Prostate gland (tissue), 2 donors: Measurements from ENCODE around the gene CHCHD6. TPM values are rescaled to one million over a fixed set of nuclear protein-coding genes. Genes with fewer than 3 reads are reported as not detected.

Source experiments
- DNase-seq: peaks from one replicate; pipeline ENCODE4 v3.0.0-alpha.2; 2019; ENCODE audit warnings: low spot score
- H3K27ac ChIP-seq, 2 donors: fragments of 200-600 bp; sonication (generic); 2 replicates each; pipeline ENCODE4 v1.5.1; 2017 to 2019
- H3K27me3 ChIP-seq: fragments of 200-600 bp; sonication (generic); replicated peaks from 2 replicates; pipeline ENCODE4 v1.5.1; 2019; ENCODE audit not compliant: insufficient read depth
- H3K36me3 ChIP-seq, 2 donors: fragments of 200-600 bp; sonication (generic); 1 replicate in 1 of 2; 2 replicates in 1 of 2; pipeline versions ENCODE4 v1.5.1 to v1.8.1; 2017 to 2019
- H3K4me1 ChIP-seq: fragments of 200-600 bp; sonication (generic); replicated peaks from 2 replicates; pipeline ENCODE4 v1.5.1; 2019
- H3K4me3 ChIP-seq, 2 donors: fragments of 200-600 bp; sonication (generic); 2 replicates each; pipeline ENCODE4 v1.5.1; 2017 to 2019
- H3K9me3 ChIP-seq: fragments of 200-600 bp; sonication (generic); 2 replicates; pipeline ENCODE4 v1.5.1; 2017
- CTCF ChIP-seq, 4 experiments: fragments of 200-600 bp in 2 of 4; fragments of 450-650 bp in 2 of 4; sonication (generic) in 2 of 4; IDR thresholded peaks; 1 replicate in 3 of 4; 2 replicates in 1 of 4; pipeline ENCODE4 v1.5.1; 2016 to 2019; ENCODE audit warnings: antibody characterized with exemption in 4 of 4, mild to moderate bottlenecking in 2 of 4, moderate library complexity in 2 of 4
- POLR2A ChIP-seq: fragments of 450-650 bp; IDR thresholded peaks from one replicate; pipeline ENCODE4 v1.6.1; 2016; ENCODE audit warnings: antibody characterized with exemption, mild to moderate bottlenecking
- POLR2AphosphoS5 ChIP-seq: sonication (generic); formaldehyde crosslinking; IDR thresholded peaks from one replicate; pipeline ENCODE4 v1.6.1; 2017; ENCODE audit warnings: antibody characterized with exemption
- WGBS: methylation state at CpG from one replicate; pipeline ENCODE4 v1.1.5; 2018; 5-methylcytosine and 5-hydroxymethylcytosine counted together
- intact Hi-C: fragments of 100-400 bp; cut with DNase I; formaldehyde crosslinking; loops from one replicate; pipeline ENCODE4 v1.14.2; 2022
- total RNA-seq, 2 donors: library from RNA; depleted of rRNA; stranded (reverse); fragments of >200 nt; gene quantifications; one replicate each; pipeline ENCODE4 v1.1.0, GENCODE V29; 2016

CHCHD6 gene
- total RNA-seq, 2 donors from 2014 or later = 13.9 to 34.4 TPM

GRCh38 chr3:126991366-126992200 lies 287.5 kb downstream of the CHCHD6 start:
- intact Hi-C loops = no loop called here

GRCh38 chr3:126992216-126992615 lies 288.2 kb downstream of the CHCHD6 start:
- Histone ChIP-seq H3K27ac (no peak overlapping the region), H3K27me3 (no peaks in the 10 kb centered on the region), H3K4me1 (peaks cover 13% of the 10 kb centered on the region), H3K36me3 (no peaks in the 10 kb centered on the region), H3K9me3 (no peaks in the 10 kb centered on the region), H3K4me3 (no peak overlapping the region)
- DNase-seq = no peak
- WGBS = 88% methylated on average over 7 of the region's 7 CpGs
- intact Hi-C loops = no loop called here
- TF ChIP-seq POLR2A = no peak
- TF ChIP-seq CTCF (IDR thresholded peaks at IDR 0.05) = no peak
- no peak for TF ChIP-seq POLR2AphosphoS5

More at GRCh38 chr3:126991366-126992200, 287.5 kb downstream of the CHCHD6 start:
- no peak for DNase-seq
- TF ChIP-seq POLR2A = no peak
- TF ChIP-seq POLR2AphosphoS5 = no peak
- no peak for TF ChIP-seq CTCF (IDR thresholded peaks at IDR 0.05)
- H3K9me3 ChIP-seq = no peaks in the 10 kb centered on the region
- 90% methylated on average over 22 of the region's 24 CpGs for WGBS
- H3K36me3 ChIP-seq = no peaks in the 10 kb centered on the region
- no peak overlapping the region for H3K4me3 ChIP-seq
- no peaks in the 10 kb centered on the region for H3K27me3 ChIP-seq
- H3K4me1 ChIP-seq = peaks cover 13% of the 10 kb centered on the region
- H3K27ac ChIP-seq = no peak overlapping the region

DNA sequence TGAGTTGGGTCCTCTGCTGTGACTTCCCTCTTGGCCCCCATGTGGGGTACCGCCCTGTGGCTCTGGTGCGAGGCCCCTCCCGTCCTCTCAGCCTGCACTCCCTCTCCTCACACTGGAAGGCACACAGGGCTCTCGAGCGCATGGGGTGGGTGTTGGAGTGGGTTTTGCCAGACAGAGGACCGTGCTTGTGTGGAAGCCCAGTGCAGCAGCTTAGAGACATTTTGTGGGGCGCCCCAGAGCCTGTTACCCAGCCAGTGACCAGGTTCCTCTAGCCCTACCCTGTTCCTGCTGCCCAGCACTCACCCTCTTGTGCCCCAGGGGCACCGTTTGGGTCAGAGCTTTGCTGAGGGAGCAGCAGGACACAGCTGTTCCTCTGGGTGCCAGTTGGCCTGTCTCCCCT lies 288.7 kb downstream of the CHCHD6 start:
- intact Hi-C loops = no loop called here
- Histone ChIP-seq H3K27me3 (no peaks in the 10 kb centered on the region), H3K27ac (no peak overlapping the region), H3K36me3 (no peaks in the 10 kb centered on the region), H3K9me3 (no peaks in the 10 kb centered on the region), H3K4me3 (no peak overlapping the region), H3K4me1 (peaks cover 13% of the 10 kb centered on the region)
- WGBS = 85% methylated on average over 8 of the region's 8 CpGs
- no peak for TF ChIP-seq CTCF (IDR thresholded peaks at IDR 0.05)
- DNase-seq = no peak

GRCh38 chr3:126993436-126993835 lies 289.4 kb downstream of the CHCHD6 start:
- Histone ChIP-seq H3K27ac (no peak overlapping the region), H3K9me3 (no peaks in the 10 kb centered on the region), H3K27me3 (no peaks in the 10 kb centered on the region), H3K36me3 (no peaks in the 10 kb centered on the region), H3K4me3 (no peak overlapping the region), H3K4me1 (peaks cover 13% of the 10 kb centered on the region)
- WGBS = 94% methylated on average over 9 of the region's 9 CpGs
- no peak for DNase-seq
- intact Hi-C loops = no loop called here
- no peak for TF ChIP-seq POLR2AphosphoS5
- TF ChIP-seq POLR2A = no peak

DNA sequence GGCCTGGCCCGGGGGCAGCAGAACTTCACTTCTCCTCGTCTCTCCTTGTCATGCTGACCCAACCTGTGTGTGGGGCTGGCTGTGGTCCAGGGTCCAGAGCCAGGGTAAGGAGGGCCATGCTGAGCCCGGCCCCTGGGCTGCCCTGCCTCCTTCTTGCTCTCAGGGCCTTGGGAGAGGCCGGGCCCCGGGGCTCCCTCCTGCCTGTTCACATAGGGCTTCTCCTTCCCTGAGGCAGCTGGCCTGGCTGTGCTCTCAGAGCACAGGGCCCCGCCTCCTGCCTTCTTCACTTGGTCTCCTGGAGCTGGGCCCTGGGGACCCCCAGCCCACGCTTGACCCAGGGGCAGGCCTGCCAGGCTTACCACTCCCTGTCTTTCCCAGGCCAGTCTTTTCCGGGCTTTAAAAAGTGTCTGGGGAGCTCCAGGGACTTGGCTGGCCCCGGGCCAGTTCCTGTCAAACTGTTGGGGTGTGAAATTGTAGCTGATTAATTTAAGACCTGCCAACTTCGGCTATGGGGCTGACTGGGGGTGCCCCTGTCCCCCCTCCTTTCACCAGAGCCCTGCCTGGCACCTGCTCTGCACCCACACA lies 290.7 kb downstream of the CHCHD6 start:
- no peak overlapping the region for H3K4me3 ChIP-seq
- WGBS = 46% methylated on average over 10 of the region's 10 CpGs
- DNase-seq = no peak
- intact Hi-C loops = no loop called here
- H3K27ac ChIP-seq = no peak overlapping the region
- no peak for TF ChIP-seq POLR2A
- no peak for TF ChIP-seq POLR2AphosphoS5
- no peak for TF ChIP-seq CTCF (IDR thresholded peaks at IDR 0.05)
- H3K27me3 ChIP-seq = no peaks in the 10 kb centered on the region
- no peaks in the 10 kb centered on the region for H3K9me3 ChIP-seq
- peaks cover 13% of the 10 kb centered on the region for H3K4me1 ChIP-seq
- no peaks in the 10 kb centered on the region for H3K36me3 ChIP-seq
